Raji (cell line): ENCODE measurements around the gene ACTL6B.

Source experiments
- POLR2A ChIP-seq: IDR thresholded peaks from 2 replicates; pipeline ENCODE4 v1.6.1; 2011; ENCODE audit warnings: low read depth, low read length, control low read depth; ENCODE audit not compliant: insufficient read depth

The ACTL6B gene

GRCh38 chr7:100686201-100686821 lies 30.1 kb upstream of the ACTL6B start:
- no peak for TF ChIP-seq POLR2A

GRCh38 chr7:100685631-100686145 lies 29.4 kb upstream of the ACTL6B start:
- TF ChIP-seq POLR2A: no peak

- no peak for TF ChIP-seq POLR2A
Measured at GRCh38 chr7:100685049-100685605, 28.9 kb upstream of the ACTL6B start.

GRCh38 chr7:100684534-100685042 lies 28.3 kb upstream of the ACTL6B start:
- no peak for TF ChIP-seq POLR2A

- TF ChIP-seq POLR2A: no peak
Measured at GRCh38 chr7:100683659-100684533, 27.6 kb upstream of the ACTL6B start.

DNA sequence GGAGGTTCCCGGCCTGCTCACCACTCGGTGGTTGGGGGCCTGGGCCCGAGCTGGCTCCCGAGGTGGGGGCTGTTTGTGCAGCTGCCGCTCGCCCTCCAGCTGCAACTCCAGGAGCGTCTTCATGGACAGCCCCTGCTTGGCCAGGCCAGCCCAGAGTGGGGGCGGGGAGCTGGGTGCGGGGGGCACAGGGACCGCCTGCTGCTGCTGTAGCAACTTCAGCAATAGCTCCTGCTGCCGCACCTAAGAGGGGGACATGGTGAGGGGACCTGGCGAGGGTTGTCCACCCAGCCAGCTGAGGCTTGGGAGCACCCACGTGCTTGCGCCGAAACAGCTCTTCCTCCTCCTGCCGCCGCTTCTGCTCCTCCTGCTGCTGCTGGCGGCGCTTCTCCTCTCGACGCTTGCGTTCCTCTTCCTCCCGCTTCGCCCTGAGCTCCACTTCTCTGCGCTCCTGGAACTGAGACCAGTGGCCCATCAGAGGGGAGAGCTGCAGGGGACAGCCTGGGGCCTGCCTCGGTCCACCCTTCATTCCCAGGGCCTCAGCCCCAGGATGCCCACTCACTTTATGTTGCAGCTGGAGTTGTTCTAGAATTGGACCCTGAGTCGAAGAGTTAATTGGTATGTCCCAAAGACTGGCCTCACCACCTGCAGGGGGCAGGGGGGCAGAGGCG lies 26.9 kb upstream of the ACTL6B start:
- no peak for TF ChIP-seq POLR2A

GRCh38 chr7:100682228-100682741 lies 26.0 kb upstream of the ACTL6B start:
- no peak for TF ChIP-seq POLR2A

- TF ChIP-seq POLR2A: no peak
Measured at GRCh38 chr7:100681491-100682227, 25.4 kb upstream of the ACTL6B start.

DNA sequence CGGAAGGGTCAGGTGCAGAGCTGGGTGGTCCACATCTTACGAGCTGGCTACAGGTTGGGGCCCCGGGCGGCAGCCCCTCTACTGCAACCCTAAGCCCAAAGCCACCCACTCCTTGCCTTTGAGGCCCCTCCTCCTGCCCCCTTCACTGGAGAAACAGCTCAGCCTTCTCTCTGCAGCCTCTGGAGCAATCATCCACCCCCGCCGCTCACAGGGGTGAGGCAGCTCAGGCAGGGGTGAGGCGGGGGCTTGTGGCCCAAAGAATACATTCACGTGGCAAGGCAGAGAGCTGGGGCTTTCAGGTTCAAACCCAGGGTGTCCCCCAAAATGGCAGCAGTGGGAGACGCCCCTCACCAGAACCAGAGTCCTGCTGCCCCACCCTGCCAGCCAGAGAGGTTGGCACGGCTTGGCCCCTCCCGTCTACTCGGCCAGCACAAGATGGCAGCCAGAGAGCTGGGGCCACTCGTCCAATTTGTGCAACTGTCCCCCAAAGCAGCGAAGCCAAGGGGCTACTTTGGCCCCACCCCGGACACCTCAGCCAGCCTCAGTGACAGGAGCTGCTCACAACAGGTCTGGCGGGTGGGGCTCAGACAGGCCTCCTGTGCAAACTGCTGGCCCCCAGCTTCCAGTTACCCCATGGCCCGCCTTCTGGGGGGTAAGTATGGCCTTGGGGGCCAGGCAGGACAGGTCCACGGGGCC lies 24.5 kb upstream of the ACTL6B start:
- no peak for TF ChIP-seq POLR2A

DNA sequence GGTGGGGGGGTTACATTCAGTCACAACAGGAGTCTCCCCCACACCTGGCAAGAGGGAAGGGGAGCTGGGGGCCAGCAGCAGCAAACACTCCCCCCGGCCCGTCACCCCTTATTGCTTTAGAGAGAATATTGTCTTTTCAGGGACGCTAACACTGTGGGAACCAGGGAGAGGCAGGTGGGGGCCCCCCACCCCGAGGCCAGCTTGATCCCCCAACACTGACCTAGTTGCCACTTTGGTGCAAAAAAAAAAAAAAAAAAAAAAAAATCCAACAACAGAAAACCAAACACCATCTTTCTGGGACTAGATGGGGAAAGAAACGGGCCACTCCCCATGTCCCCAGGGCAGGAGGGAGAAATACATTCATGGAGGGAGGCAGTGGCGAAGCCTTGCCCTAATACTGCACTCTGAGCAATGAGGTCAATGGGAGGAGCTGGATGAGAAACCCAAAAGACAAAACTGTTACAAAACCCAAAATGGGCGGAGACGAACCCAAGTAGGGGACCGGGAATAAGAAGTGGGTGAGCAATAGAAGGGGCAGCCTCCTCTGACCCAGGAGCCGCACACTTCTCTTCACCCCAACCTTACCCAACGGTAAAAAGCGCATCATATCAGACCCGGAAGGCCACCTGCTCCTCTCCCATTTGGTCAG lies 23.8 kb upstream of the ACTL6B start:
- TF ChIP-seq POLR2A: no peak

GRCh38 chr7:100679129-100679926 lies 23.1 kb upstream of the ACTL6B start:
- no peak for TF ChIP-seq POLR2A

DNA sequence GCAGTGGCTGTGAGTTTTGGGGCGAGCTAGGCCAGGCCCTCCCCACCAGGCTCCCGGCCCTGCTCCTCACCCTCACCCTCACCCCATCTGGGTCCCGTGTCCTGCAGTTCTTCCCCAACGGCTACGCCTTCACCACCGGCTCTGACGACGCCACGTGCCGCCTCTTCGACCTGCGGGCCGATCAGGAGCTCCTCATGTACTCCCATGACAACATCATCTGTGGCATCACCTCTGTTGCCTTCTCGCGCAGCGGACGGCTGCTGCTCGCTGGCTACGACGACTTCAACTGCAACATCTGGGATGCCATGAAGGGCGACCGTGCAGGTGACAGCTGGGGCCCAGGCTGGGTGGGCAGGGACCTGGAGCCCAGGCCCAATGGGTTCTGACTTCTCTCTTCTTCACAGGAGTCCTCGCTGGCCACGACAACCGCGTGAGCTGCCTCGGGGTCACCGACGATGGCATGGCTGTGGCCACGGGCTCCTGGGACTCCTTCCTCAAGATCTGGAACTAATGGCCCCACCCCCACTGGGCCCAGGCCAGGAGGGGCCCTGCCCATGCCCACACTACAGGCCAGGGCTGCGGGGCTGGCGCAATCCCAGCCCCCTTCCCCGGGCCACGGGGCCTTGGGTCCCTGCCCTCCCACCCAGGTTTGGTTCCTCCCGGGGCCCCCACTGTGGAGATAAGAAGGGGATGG lies 22.2 kb upstream of the ACTL6B start:
- TF ChIP-seq POLR2A: no peak
